ENCODE data around the gene COL18A1. TPM values are rescaled to one million over a fixed set of nuclear protein-coding genes. Genes with fewer than 3 reads are reported as not detected.

Gene COL18A1
- total RNA-seq, 1 experiment from 2014 or later = 3.4 TPM

GRCh38 chr21:45478816-45479669, 74.1 kb downstream of the COL18A1 start:
- H3K27ac Mint-ChIP-seq (ENCODE audit: low read depth, unreplicated experiment) = no peak overlapping the region
- TF ChIP-seq CTCF (IDR thresholded peaks at IDR 0.05; ENCODE audit: unreplicated experiment) = no peak
- H3K4me1 Mint-ChIP-seq (ENCODE audit: insufficient read depth, unreplicated experiment) = no peaks in the 10 kb centered on the region
- no peak for DNase-seq (ENCODE audit: unreplicated experiment)
- ChIA-PET CTCF (interaction anchor here (0.7 kb wide), 1 partner anchor 74 kb away, joined by 3 read pairs; no protein-coding TSS in a partner anchor), POLR2A (no interaction called here)
- no peaks in the 10 kb centered on the region for H3K36me3 Mint-ChIP-seq (ENCODE audit: insufficient read depth, unreplicated experiment)
- peaks cover 5% of the 10 kb centered on the region for H3K9me3 Mint-ChIP-seq (ENCODE audit: unreplicated experiment)
- no TSS peak for BruUV-seq (replicated peaks)
- no peaks in the 10 kb centered on the region for H3K27me3 Mint-ChIP-seq (ENCODE audit: insufficient read depth, unreplicated experiment)
- no peak overlapping the region for H3K4me3 Mint-ChIP-seq (ENCODE audit: unreplicated experiment)
- intact Hi-C loops (cut with micrococcal nuclease) = no loop called here

- ChIA-PET CTCF (interaction anchor here (0.6 to 0.7 kb wide), 2 partner anchors 57 to 73 kb away, joined by 3 to 4 read pairs; no protein-coding TSS in a partner anchor), POLR2A (no interaction called here)
- intact Hi-C loops (cut with micrococcal nuclease) = no loop called here
- Mint-ChIP-seq H3K9me3 (ENCODE audit: unreplicated experiment) (no peaks in the 10 kb centered on the region), H3K27me3 (ENCODE audit: insufficient read depth, unreplicated experiment) (no peaks in the 10 kb centered on the region), H3K4me3 (ENCODE audit: unreplicated experiment) (no peak overlapping the region), H3K27ac (ENCODE audit: low read depth, unreplicated experiment) (no peak overlapping the region), H3K4me1 (ENCODE audit: insufficient read depth, unreplicated experiment) (no peaks in the 10 kb centered on the region), H3K36me3 (ENCODE audit: insufficient read depth, unreplicated experiment) (no peaks in the 10 kb centered on the region)
- no peak for DNase-seq (ENCODE audit: unreplicated experiment)
- TF ChIP-seq CTCF (IDR thresholded peaks at IDR 0.05; ENCODE audit: unreplicated experiment) = no peak
- BruUV-seq (replicated peaks) = no TSS peak
These were observed 75.0 kb downstream of the COL18A1 start for GRCh38 chr21:45479691-45480675.

- no peak overlapping the region for H3K27ac Mint-ChIP-seq (ENCODE audit: low read depth, unreplicated experiment)
- H3K4me3 Mint-ChIP-seq (ENCODE audit: unreplicated experiment) = no peak overlapping the region
- POLR2A ChIA-PET = no interaction called here
- no peaks in the 10 kb centered on the region for H3K27me3 Mint-ChIP-seq (ENCODE audit: insufficient read depth, unreplicated experiment)
- CTCF ChIA-PET = interaction anchor here (0.6 kb wide), 1 partner anchor 56 kb away, joined by 4 read pairs; no protein-coding TSS in a partner anchor
- no peaks in the 10 kb centered on the region for H3K9me3 Mint-ChIP-seq (ENCODE audit: unreplicated experiment)
- DNase-seq (ENCODE audit: unreplicated experiment) = no peak
- BruUV-seq (replicated peaks) = no TSS peak
- H3K36me3 Mint-ChIP-seq (ENCODE audit: insufficient read depth, unreplicated experiment) = no peaks in the 10 kb centered on the region
- no peaks in the 10 kb centered on the region for H3K4me1 Mint-ChIP-seq (ENCODE audit: insufficient read depth, unreplicated experiment)
- intact Hi-C loops (cut with micrococcal nuclease) = no loop called here
- no peak for TF ChIP-seq CTCF (IDR thresholded peaks at IDR 0.05; ENCODE audit: unreplicated experiment)
These were observed 75.9 kb downstream of the COL18A1 start for GRCh38 chr21:45480701-45481500.

Measured in MCF 10A (cell line).